ENCODE results near the gene MOB3C.

MOB3C gene

DNA sequence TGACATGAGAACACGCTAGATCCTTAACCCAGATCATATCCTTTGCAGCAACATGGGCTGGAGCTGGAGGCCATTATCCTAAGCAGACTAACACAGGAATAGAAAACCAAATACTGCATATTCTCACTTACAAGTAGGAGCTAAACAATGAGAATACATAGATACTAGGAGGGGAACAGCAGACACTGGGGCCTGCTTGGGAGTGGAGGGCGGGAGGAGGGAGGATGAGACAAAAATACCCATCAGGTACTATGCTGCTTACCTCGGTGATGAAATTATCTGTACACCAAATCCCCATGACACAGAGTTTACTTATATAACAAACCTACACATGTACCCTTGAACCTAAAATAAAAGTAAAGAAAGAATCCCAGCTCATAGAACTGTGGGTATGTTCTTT is 1.2 kb upstream of the MOB3C start:
- no peak for TF ChIP-seq RARB (CRISPR knock-in tag; IDR thresholded peaks at IDR 0.05)
- TF ChIP-seq ESRRG (CRISPR knock-in tag; IDR thresholded peaks at IDR 0.05): no peak
- TF ChIP-seq ZNF8 (CRISPR knock-in tag; IDR thresholded peaks at IDR 0.05): no peak
- TF ChIP-seq CREB5 (CRISPR knock-in tag; IDR thresholded peaks at IDR 0.05; ENCODE audit: low read depth): no peak
- no peak for TF ChIP-seq ZNF70 (CRISPR knock-in tag; IDR thresholded peaks at IDR 0.05)
- TF ChIP-seq ZFP30 (CRISPR knock-in tag; IDR thresholded peaks at IDR 0.05): no peak
- no peak for TF ChIP-seq PPARA (CRISPR knock-in tag; IDR thresholded peaks at IDR 0.05; ENCODE audit: borderline replicate concordance)
- TF ChIP-seq SNAI2 (CRISPR knock-in tag; IDR thresholded peaks at IDR 0.05): no peak
- no peak for TF ChIP-seq GLIS3 (CRISPR knock-in tag; IDR thresholded peaks at IDR 0.05)
- TF ChIP-seq CSRNP3 (CRISPR knock-in tag; IDR thresholded peaks at IDR 0.05): no peak
- TF ChIP-seq CSDC2 (CRISPR knock-in tag; IDR thresholded peaks at IDR 0.05): no peak
- TF ChIP-seq, protein P1, sequence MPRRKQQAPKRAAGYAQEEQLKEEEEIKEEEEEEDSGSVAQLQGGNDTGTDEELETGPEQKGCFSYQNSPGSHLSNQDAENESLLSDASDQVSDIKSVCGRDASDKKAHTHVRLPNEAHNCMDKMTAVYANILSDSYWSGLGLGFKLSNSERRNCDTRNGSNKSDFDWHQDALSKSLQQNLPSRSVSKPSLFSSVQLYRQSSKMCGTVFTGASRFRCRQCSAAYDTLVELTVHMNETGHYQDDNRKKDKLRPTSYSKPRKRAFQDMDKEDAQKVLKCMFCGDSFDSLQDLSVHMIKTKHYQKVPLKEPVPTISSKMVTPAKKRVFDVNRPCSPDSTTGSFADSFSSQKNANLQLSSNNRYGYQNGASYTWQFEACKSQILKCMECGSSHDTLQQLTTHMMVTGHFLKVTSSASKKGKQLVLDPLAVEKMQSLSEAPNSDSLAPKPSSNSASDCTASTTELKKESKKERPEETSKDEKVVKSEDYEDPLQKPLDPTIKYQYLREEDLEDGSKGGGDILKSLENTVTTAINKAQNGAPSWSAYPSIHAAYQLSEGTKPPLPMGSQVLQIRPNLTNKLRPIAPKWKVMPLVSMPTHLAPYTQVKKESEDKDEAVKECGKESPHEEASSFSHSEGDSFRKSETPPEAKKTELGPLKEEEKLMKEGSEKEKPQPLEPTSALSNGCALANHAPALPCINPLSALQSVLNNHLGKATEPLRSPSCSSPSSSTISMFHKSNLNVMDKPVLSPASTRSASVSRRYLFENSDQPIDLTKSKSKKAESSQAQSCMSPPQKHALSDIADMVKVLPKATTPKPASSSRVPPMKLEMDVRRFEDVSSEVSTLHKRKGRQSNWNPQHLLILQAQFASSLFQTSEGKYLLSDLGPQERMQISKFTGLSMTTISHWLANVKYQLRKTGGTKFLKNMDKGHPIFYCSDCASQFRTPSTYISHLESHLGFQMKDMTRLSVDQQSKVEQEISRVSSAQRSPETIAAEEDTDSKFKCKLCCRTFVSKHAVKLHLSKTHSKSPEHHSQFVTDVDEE (CRISPR knock-in tag; IDR thresholded peaks at IDR 0.05): no peak
- no peak for TF ChIP-seq PATZ1 (CRISPR knock-in tag; IDR thresholded peaks at IDR 0.05; ENCODE audit: borderline replicate concordance)
- TF ChIP-seq TCF4 (CRISPR knock-in tag; IDR thresholded peaks at IDR 0.05; ENCODE audit: borderline replicate concordance): no peak
- TF ChIP-seq, protein P2, sequence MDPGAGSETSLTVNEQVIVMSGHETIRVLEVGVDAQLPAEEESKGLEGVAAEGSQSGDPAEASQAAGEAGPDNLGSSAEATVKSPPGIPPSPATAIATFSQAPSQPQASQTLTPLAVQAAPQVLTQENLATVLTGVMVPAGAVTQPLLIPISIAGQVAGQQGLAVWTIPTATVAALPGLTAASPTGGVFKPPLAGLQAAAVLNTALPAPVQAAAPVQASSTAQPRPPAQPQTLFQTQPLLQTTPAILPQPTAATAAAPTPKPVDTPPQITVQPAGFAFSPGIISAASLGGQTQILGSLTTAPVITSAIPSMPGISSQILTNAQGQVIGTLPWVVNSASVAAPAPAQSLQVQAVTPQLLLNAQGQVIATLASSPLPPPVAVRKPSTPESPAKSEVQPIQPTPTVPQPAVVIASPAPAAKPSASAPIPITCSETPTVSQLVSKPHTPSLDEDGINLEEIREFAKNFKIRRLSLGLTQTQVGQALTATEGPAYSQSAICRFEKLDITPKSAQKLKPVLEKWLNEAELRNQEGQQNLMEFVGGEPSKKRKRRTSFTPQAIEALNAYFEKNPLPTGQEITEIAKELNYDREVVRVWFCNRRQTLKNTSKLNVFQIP (CRISPR knock-in tag; IDR thresholded peaks at IDR 0.05; ENCODE audit: borderline replicate concordance, low read depth): no peak
- TF ChIP-seq ISL1 (CRISPR knock-in tag; IDR thresholded peaks at IDR 0.05): no peak
- no peak for TF ChIP-seq OSR1 (CRISPR knock-in tag; IDR thresholded peaks at IDR 0.05)
- no peak for ATAC-seq

- no peak for TF ChIP-seq ZNF565 (CRISPR knock-in tag; conservative IDR thresholded peaks at IDR 0.05; ENCODE audit: low read depth)
- no peak for TF ChIP-seq TCF4 (CRISPR knock-in tag; IDR thresholded peaks at IDR 0.05; ENCODE audit: borderline replicate concordance)
- no peak for TF ChIP-seq GLIS3 (CRISPR knock-in tag; IDR thresholded peaks at IDR 0.05)
- TF ChIP-seq ZFP3 (CRISPR knock-in tag; IDR thresholded peaks at IDR 0.05): no peak
- TF ChIP-seq PPARA (CRISPR knock-in tag; IDR thresholded peaks at IDR 0.05; ENCODE audit: borderline replicate concordance): no peak
- no peak for TF ChIP-seq ZNF70 (CRISPR knock-in tag; IDR thresholded peaks at IDR 0.05)
- no peak for TF ChIP-seq CSDC2 (CRISPR knock-in tag; IDR thresholded peaks at IDR 0.05)
- no peak for TF ChIP-seq BACH2 (CRISPR knock-in tag; IDR thresholded peaks at IDR 0.05; ENCODE audit: borderline replicate concordance)
- no peak for TF ChIP-seq ZNF8 (CRISPR knock-in tag; IDR thresholded peaks at IDR 0.05)
- no peak for TF ChIP-seq ISL1 (CRISPR knock-in tag; IDR thresholded peaks at IDR 0.05)
- TF ChIP-seq CREB5 (CRISPR knock-in tag; IDR thresholded peaks at IDR 0.05; ENCODE audit: low read depth): no peak
- no peak for TF ChIP-seq PATZ1 (CRISPR knock-in tag; IDR thresholded peaks at IDR 0.05; ENCODE audit: borderline replicate concordance)
- TF ChIP-seq CSRNP3 (CRISPR knock-in tag; IDR thresholded peaks at IDR 0.05): no peak
- no peak for TF ChIP-seq TOX (CRISPR knock-in tag; IDR thresholded peaks at IDR 0.05; ENCODE audit: borderline replicate concordance)
- TF ChIP-seq, protein P2 (CRISPR knock-in tag; IDR thresholded peaks at IDR 0.05; ENCODE audit: borderline replicate concordance, low read depth): no peak
- no peak for TF ChIP-seq ZC3H10 (CRISPR knock-in tag; IDR thresholded peaks at IDR 0.05)
- peak; percentile 62 for ATAC-seq
Measured at GRCh38 chr1:46617108-46617800, 643 bp upstream of the MOB3C start.
